HG02759 (cell line): ENCODE measurements around the gene CDC34.

ENCODE experiments used
- ATAC-seq: cut with Tn5 transposase; IDR thresholded peaks from one replicate; pipeline ENCODE4 v1.9.1; 2021; ENCODE audit warnings: mild to moderate bottlenecking, moderate library complexity; ENCODE audit not compliant: unreplicated experiment

CDC34 gene

GRCh38 chr19:531753-532560, at the start of gene CDC34:
Gene CDC34, plus strand, starts transcription at chr19:531760. Its CDS starts 172 bp downstream, at chr19:531932.
- ATAC-seq: no peak

- no peak for ATAC-seq
Observed at GRCh38 chr19:482186-483041, 49.1 kb upstream of the CDC34 start.

DNA sequence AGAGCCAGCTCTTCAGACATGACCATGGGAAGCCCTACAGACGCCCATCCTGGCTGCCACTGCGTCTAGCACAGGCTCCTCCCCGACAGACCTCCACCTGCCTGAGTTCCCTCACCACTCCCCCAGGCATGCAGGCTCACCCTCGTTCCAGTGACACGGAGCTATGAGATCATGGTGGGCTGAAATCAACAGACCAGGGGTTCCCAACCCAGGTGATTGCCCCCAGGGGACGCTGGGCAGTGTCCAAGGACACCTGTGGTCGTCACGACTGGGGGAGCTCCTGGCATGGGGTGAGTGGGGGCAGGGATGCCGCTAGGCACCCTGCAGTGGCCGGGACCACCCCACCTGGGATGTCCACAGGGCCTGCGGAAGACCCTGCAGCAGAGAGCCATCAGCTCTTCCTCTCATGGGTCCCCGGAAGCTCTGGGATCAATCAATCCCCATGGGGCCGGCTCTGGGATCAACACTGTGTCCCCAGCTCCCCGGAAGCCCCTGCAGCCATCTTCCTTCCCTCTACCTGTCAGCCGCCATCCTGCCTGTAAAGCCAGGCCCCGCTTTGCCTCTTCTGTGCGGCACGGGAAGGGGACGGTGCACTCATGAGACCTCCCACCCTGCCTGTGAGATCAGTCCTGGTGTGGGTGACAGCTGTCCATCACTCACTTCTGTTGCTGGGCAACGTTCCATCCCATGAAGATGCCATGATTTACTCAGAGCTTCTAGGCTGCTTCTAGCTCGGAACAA, 48.1 kb upstream of the CDC34 start:
- no peak for ATAC-seq

GRCh38 chr19:484494-484893, 47.1 kb upstream of the CDC34 start:
- ATAC-seq: no peak

GRCh38 chr19:485077-485476, 46.5 kb upstream of the CDC34 start:
- no peak for ATAC-seq

DNA sequence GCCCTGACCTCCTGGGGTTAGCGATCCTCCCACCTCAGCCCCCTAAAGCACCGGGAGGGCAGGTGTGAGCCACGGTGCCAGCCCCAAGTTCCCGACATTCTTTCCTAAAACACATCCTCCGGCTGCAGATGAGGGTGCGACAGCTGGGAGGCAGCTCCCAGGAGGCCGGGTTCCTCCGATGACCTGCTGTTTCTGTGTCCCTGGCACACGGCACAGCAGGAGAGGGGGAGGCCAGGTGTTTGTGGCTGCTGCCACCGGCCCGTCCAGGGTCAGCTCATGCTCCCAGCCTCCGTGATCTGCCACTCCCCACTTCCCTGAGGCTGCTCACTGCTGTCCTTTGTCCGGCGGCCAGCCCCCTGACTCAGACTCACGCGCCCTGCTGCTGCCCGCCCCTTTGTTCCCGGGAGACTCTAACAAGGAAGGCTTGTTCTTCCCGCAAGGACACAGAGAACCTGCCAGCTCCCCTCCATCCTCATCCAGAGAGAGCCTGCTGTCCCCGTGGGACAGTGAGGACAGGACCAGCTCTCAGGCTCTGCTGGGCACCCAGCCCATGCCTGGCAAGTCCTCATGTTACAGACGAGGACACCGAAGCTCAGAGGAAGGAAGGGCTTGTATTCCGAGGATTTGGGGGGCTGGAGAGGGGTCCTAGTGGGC, 45.9 kb upstream of the CDC34 start:
- no peak for ATAC-seq

GRCh38 chr19:488505-489417, 42.8 kb upstream of the CDC34 start:
- ATAC-seq: peak; percentile 83

DNA sequence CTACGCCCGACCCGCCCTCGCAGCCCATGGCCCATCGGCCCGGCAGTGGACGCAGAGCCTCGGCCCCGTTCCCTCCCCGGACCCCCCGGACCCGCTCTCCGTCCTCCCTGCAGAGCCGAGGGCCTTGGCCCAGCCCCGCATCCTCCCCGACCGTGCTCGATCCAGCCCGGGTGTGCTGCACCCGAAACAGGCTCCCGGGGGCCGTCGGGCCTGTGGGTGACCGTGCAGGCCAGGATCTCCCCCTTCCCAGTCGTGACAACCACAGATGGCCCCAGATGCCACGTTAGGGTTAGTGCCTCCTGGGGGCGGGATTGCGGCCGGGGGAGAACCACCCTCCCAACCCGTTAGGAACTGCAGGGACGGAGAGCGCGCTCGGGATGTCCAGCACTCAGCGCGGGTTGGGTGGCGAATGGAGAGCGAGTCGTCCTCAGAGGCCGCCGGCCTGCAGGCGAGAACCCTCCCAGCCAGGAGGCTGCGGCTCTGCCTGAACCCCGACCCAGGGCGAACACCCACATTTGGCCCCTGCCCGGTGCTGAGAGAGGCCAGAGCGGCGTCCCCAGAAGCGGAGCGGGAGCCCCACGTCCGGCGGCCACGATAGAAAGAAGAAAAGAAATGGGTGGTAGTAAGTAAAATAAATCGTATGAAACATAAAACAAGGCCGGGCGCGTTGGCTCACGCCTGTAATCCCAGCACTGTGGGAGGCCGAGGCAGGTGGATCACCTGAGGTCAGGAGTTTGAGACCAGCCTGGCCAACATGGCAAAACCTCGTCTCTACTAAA, 42.0 kb upstream of the CDC34 start:
- ATAC-seq: no peak

GRCh38 chr19:491146-491741, 40.3 kb upstream of the CDC34 start:
- no peak for ATAC-seq

DNA sequence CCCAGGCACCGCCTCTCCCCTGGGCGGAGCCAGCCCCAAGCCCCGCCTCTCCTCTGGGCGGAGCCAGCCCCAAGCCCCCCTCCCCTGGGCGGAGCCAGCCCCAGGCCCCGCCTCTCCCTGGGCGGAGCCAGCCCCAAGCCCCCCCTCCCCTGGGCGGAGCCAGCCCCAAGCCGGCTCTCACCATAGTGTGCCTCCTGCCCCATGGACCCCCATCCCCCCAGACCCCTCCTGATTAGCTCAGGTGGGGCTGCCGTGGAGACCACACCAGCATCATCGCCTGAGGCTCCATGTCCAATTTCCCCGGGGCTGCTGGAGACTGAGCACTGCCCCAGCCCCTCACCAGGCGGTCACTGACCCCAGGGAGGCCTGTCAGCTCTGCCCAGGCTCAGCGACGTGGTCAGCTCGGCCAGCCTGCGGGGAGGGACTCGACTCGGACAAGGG, 39.4 kb upstream of the CDC34 start:
- ATAC-seq: no peak

DNA sequence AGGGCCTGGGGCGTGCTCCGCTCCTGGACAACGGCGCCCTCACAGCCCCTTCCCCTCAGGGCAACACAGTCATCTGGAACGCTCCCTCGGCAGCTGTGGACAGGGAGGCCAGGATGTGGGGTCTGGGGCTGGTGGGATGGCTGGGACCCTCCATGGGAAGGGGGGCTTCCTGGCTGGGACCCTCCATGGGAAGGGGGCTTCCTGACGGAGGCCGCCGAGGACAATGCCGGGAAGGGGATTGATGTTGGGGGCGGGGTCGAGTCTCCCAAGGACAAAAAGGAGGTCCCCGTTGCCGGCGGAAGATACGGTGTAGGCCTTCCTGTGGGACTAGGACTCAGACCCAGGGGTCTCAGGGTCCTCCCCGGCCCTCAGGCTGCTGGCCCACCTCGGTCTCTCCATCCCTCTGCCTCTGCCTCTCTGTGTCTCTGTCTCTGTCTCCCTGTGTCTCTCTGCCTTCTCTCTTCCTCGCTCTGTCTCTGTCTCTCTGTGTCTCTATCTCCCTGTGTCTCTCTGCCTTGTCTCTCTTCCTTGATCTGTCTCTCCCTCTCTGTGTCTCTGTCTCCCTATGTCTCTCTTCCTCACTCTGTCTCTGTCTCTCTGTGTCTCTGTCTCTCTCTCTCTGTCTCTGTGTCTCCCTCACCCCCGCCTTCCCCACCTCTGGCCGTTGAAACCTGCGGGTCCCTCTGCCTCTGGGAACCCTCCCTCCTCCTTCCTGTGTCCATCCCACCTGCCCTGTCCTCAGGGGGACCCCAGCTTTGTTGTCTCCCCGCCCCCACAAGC, 38.0 kb upstream of the CDC34 start:
- no peak for ATAC-seq

DNA sequence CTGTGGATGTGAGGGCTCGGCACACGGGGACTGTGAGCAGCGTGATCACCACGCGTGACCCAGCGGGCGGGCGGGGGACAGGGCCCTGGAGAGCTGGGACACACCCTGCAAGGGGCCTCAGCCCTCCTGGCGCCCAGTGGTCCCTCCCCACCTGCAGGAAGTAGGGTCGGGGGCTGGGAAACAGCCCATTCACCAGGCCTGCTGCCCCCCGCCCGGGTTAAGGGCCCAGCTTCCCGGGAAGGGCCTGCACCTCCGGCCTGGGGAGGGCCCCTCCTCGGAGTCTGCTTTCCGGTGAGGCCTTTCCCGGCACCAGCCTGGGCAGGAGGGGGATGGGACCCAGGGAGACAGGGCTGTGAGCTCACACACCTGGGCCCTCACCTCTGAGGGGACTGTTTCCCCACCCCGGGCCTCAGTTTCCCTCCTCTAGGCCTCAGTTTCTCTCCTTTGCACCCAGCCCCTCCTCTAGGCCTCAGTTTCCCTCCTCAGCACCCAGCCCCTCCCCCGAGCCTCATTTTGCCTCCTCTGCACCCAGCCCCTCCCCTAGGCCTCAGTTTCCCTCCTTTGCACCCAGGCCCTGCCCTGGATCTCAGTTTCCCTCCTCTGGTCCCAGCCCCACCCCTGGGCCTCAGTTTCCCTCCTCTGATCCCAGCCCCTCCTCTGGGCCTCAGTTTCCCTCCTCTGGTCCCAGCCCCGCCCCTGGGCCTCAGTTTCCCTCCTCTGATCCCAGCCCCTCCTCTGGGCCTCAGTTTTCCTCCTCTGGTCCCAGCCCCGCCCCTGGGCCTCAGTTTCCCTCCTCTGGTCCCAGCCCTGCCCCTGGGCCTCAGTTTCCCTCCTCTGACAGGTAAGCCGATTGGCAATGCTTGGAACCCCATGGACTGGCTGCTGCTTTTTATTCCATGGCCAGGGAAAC, 37.1 kb upstream of the CDC34 start:
- ATAC-seq: no peak

DNA sequence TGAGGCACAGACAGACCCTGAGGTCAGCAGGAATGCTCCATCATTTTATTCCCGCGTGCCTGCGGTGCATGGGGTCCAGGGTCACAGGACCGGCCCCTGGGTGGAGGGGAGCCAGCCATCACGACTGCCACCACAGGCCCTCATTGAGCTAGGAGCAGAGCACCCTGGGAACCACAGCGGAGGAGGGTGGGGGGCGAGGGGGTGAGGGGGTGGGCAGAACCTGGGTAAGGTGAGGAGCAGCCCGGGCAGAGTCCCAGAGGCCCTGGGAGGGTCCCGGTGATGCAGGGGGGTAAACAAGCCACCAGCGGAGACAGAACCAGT, 36.5 kb upstream of the CDC34 start:
- no peak for ATAC-seq

DNA sequence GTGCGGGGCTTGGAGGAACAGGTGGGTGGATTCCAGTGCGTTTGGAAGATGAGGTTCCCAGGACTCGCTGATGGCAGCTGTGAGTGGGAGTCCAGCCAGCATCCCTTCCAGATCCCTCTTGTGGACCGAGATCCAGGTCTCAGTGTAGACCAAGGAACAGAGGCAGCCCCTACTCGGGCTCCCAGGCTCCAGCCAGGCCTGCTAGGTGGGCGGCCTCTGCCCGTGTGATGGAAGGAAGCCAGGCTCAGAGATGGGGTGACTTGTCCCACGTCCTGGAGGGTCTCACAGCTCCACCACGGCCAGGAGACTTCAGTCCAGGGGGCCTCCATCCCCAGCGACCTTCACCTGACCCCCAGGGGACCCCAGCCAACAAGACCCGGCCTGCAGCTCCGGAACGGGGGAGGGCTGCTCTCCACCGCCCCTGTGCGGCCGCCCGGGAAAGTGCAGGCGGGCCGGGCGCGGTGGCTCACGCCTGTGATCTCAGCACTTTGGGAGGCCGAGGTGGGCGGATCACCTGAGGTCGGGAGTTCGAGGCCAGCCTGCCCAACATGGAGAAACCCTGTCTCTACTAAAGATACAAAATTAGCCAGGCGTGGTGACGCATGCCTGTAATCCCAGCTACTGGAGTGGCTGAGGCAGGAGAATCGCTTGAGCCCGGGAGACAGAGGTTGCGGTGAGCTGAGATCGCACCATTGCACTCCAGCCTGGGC, 36.0 kb upstream of the CDC34 start:
- no peak for ATAC-seq

- no peak for ATAC-seq
Observed at GRCh38 chr19:496112-496665, 35.4 kb upstream of the CDC34 start, which contains the start of gene MADCAM1. Gene MADCAM1, plus strand, starts transcription at chr19:496486. Its CDS starts 14 bp downstream, at chr19:496500.

GRCh38 chr19:496986-497385, 34.6 kb upstream of the CDC34 start:
- ATAC-seq: no peak
